ENCODE data around the gene KCND1.

KCND1 gene

GRCh38 chrX:48938721-48939425 lies 32.8 kb downstream of the KCND1 start:
- no CpG with 5 or more reads among the region's 1 CpG for WGBS (ENCODE audit: extremely low coverage, insufficient coverage, insufficient read length)
- no peak for DNase-seq
- Histone ChIP-seq H4K91ac (ENCODE audit: low read depth, low read length) (no peak overlapping the region), H3K18ac (ENCODE audit: low read length) (no peak overlapping the region), H3K4me1 (ENCODE audit: control insufficient read depth in 1 of 2, insufficient read depth in 2 of 2, low read length in 2 of 2) (peaks cover 0 to 2% of the 10 kb centered on the region in 2 experiments), H2BK5ac (ENCODE audit: low read depth, low read length, poor library complexity) (no peak overlapping the region), H2AK5ac (ENCODE audit: low read length) (no peak overlapping the region), H3K4me3 (ENCODE audit: low read depth, low read length) (no peak overlapping the region), H3K27me3 (ENCODE audit: insufficient read depth, low read length) (no peaks in the 10 kb centered on the region), H4K12ac (ENCODE audit: low read depth, low read length) (no peak overlapping the region), H2BK12ac (ENCODE audit: low read length) (no peak overlapping the region), H2AFZ (ENCODE audit: insufficient read depth, low read length, poor library complexity) (no peak overlapping the region), H4K8ac (ENCODE audit: low read depth, low read length) (no peak overlapping the region), H3K14ac (ENCODE audit: low read length) (no peak overlapping the region), H3K4me2 (ENCODE audit: low read length) (no peak overlapping the region), H3K79me1 (ENCODE audit: low read length) (no peaks in the 10 kb centered on the region), H3K23ac (ENCODE audit: low read length) (no peak overlapping the region), H3K36me3 (ENCODE audit: control insufficient read depth in 1 of 2, insufficient read depth in 2 of 2, low read length in 2 of 2) (peaks cover 37 to 57% of the 10 kb centered on the region in 2 experiments), H2BK120ac (ENCODE audit: insufficient read depth, low read length, poor library complexity) (no peak overlapping the region), H3K9me3 (ENCODE audit: insufficient read depth, low read depth, low read length) (no peaks in the 10 kb centered on the region), H3K27ac (ENCODE audit: low read depth, low read length) (no peak overlapping the region), H3K9ac (ENCODE audit: low read length) (no peak overlapping the region), H3K79me2 (ENCODE audit: control insufficient read depth, insufficient read depth, low read length, poor library complexity) (no peaks in the 10 kb centered on the region), H3K4ac (ENCODE audit: low read depth, low read length) (no peak overlapping the region)

- Histone ChIP-seq H2BK12ac (ENCODE audit: low read length) (no peak overlapping the region), H2BK5ac (ENCODE audit: low read depth, low read length, poor library complexity) (no peak overlapping the region), H4K12ac (ENCODE audit: low read depth, low read length) (no peak overlapping the region), H3K4me2 (ENCODE audit: low read length) (no peak overlapping the region), H3K9me3 (ENCODE audit: insufficient read depth, low read depth, low read length) (no peaks in the 10 kb centered on the region), H3K36me3 (ENCODE audit: control insufficient read depth in 1 of 2, insufficient read depth in 2 of 2, low read length in 2 of 2) (peaks cover 39 to 51% of the 10 kb centered on the region in 2 experiments), H3K4ac (ENCODE audit: low read depth, low read length) (no peak overlapping the region), H2AK5ac (ENCODE audit: low read length) (no peak overlapping the region), H4K8ac (ENCODE audit: low read depth, low read length) (no peak overlapping the region), H3K18ac (ENCODE audit: low read length) (no peak overlapping the region), H2AFZ (ENCODE audit: insufficient read depth, low read length, poor library complexity) (no peak overlapping the region), H3K14ac (ENCODE audit: low read length) (no peak overlapping the region), H3K4me3 (ENCODE audit: low read depth, low read length) (no peak overlapping the region), H3K79me1 (ENCODE audit: low read length) (no peaks in the 10 kb centered on the region), H3K4me1 (ENCODE audit: control insufficient read depth in 1 of 2, insufficient read depth in 2 of 2, low read length in 2 of 2) (peaks cover 0 to 2% of the 10 kb centered on the region in 2 experiments), H4K91ac (ENCODE audit: low read depth, low read length) (no peak overlapping the region), H3K27ac (ENCODE audit: low read depth, low read length) (no peak overlapping the region), H3K9ac (ENCODE audit: low read length) (no peak overlapping the region), H3K27me3 (ENCODE audit: insufficient read depth, low read length) (no peaks in the 10 kb centered on the region), H2BK120ac (ENCODE audit: insufficient read depth, low read length, poor library complexity) (no peak overlapping the region), H3K23ac (ENCODE audit: low read length) (no peak overlapping the region), H3K79me2 (ENCODE audit: control insufficient read depth, insufficient read depth, low read length, poor library complexity) (no peaks in the 10 kb centered on the region)
- peak in 1 of 2 donors; percentile 21 for DNase-seq
- WGBS (ENCODE audit: extremely low coverage, insufficient coverage, insufficient read length): no CpG with 5 or more reads among the region's 9 CpGs
Observed at GRCh38 chrX:48937054-48937907, 34.4 kb downstream of the KCND1 start.

- H2BK12ac ChIP-seq (ENCODE audit: low read length): no peak overlapping the region
- H3K9me3 ChIP-seq (ENCODE audit: insufficient read depth, low read depth, low read length): no peaks in the 10 kb centered on the region
- peaks cover 0 to 2% of the 10 kb centered on the region in 2 experiments for H3K4me1 ChIP-seq (ENCODE audit: control insufficient read depth in 1 of 2, insufficient read depth in 2 of 2, low read length in 2 of 2)
- no peak overlapping the region for H2BK5ac ChIP-seq (ENCODE audit: low read depth, low read length, poor library complexity)
- no peak for DNase-seq
- H3K27me3 ChIP-seq (ENCODE audit: insufficient read depth, low read length): no peaks in the 10 kb centered on the region
- H3K4me3 ChIP-seq (ENCODE audit: low read depth, low read length): no peak overlapping the region
- H3K9ac ChIP-seq (ENCODE audit: low read length): no peak overlapping the region
- H3K79me1 ChIP-seq (ENCODE audit: low read length): no peaks in the 10 kb centered on the region
- no peak overlapping the region for H2BK120ac ChIP-seq (ENCODE audit: insufficient read depth, low read length, poor library complexity)
- H3K4ac ChIP-seq (ENCODE audit: low read depth, low read length): no peak overlapping the region
- H3K14ac ChIP-seq (ENCODE audit: low read length): no peak overlapping the region
- H2AFZ ChIP-seq (ENCODE audit: insufficient read depth, low read length, poor library complexity): no peak overlapping the region
- H3K4me2 ChIP-seq (ENCODE audit: low read length): no peak overlapping the region
- no peak overlapping the region for H2AK5ac ChIP-seq (ENCODE audit: low read length)
- no peak overlapping the region for H4K8ac ChIP-seq (ENCODE audit: low read depth, low read length)
- no peak overlapping the region for H4K12ac ChIP-seq (ENCODE audit: low read depth, low read length)
- H3K27ac ChIP-seq (ENCODE audit: low read depth, low read length): no peak overlapping the region
- H4K91ac ChIP-seq (ENCODE audit: low read depth, low read length): no peak overlapping the region
- WGBS (ENCODE audit: extremely low coverage, insufficient coverage, insufficient read length): no CpG with 5 or more reads among the region's 8 CpGs
- no peaks in the 10 kb centered on the region for H3K79me2 ChIP-seq (ENCODE audit: control insufficient read depth, insufficient read depth, low read length, poor library complexity)
- no peak overlapping the region for H3K18ac ChIP-seq (ENCODE audit: low read length)
- peaks cover 33 to 47% of the 10 kb centered on the region in 2 experiments for H3K36me3 ChIP-seq (ENCODE audit: control insufficient read depth in 1 of 2, insufficient read depth in 2 of 2, low read length in 2 of 2)
- no peak overlapping the region for H3K23ac ChIP-seq (ENCODE audit: low read length)
Observed at GRCh38 chrX:48936429-48937053, 35.1 kb downstream of the KCND1 start.

GRCh38 chrX:48935301-48935670 lies 36.4 kb downstream of the KCND1 start:
- Histone ChIP-seq H3K4ac (ENCODE audit: low read depth, low read length) (no peak overlapping the region), H3K23ac (ENCODE audit: low read length) (no peak overlapping the region), H3K4me1 (ENCODE audit: control insufficient read depth in 1 of 2, insufficient read depth in 2 of 2, low read length in 2 of 2) (no peaks in the 10 kb centered on the region), H3K27me3 (ENCODE audit: insufficient read depth, low read length) (no peaks in the 10 kb centered on the region), H3K4me3 (ENCODE audit: low read depth, low read length) (no peak overlapping the region), H3K9ac (ENCODE audit: low read length) (no peak overlapping the region), H3K36me3 (ENCODE audit: control insufficient read depth in 1 of 2, insufficient read depth in 2 of 2, low read length in 2 of 2) (peaks cover 32 to 42% of the 10 kb centered on the region in 2 experiments), H3K9me3 (ENCODE audit: insufficient read depth, low read depth, low read length) (no peaks in the 10 kb centered on the region), H3K4me2 (ENCODE audit: low read length) (no peak overlapping the region), H3K79me1 (ENCODE audit: low read length) (no peaks in the 10 kb centered on the region), H2AK5ac (ENCODE audit: low read length) (no peak overlapping the region), H2BK12ac (ENCODE audit: low read length) (no peak overlapping the region), H3K18ac (ENCODE audit: low read length) (no peak overlapping the region), H3K79me2 (ENCODE audit: control insufficient read depth, insufficient read depth, low read length, poor library complexity) (no peaks in the 10 kb centered on the region), H3K27ac (ENCODE audit: low read depth, low read length) (no peak overlapping the region), H4K12ac (ENCODE audit: low read depth, low read length) (no peak overlapping the region), H2AFZ (ENCODE audit: insufficient read depth, low read length, poor library complexity) (no peak overlapping the region), H4K91ac (ENCODE audit: low read depth, low read length) (no peak overlapping the region), H2BK5ac (ENCODE audit: low read depth, low read length, poor library complexity) (no peak overlapping the region), H2BK120ac (ENCODE audit: insufficient read depth, low read length, poor library complexity) (no peak overlapping the region), H4K8ac (ENCODE audit: low read depth, low read length) (no peak overlapping the region), H3K14ac (ENCODE audit: low read length) (no peak overlapping the region)
- no peak for DNase-seq
- WGBS (ENCODE audit: extremely low coverage, insufficient coverage, insufficient read length): no CpG with 5 or more reads among the region's 1 CpG

Data from trophoblast cell (in vitro differentiated cells and primary cell).